NCI-H526 (cell line): Measurements from ENCODE around the gene EML4.

Experiments used
- DNase-seq, 2 experiments: peaks; one replicate each; lab custom pipeline; 2025; lab: John Stamatoyannopoulos, UW

EML4 gene

GRCh38 chr2:42225573-42225972 is 56.4 kb downstream of the EML4 start:
- no peak for DNase-seq

- no peak for DNase-seq
Measured at GRCh38 chr2:42227491-42227890, 58.3 kb downstream of the EML4 start.

DNA sequence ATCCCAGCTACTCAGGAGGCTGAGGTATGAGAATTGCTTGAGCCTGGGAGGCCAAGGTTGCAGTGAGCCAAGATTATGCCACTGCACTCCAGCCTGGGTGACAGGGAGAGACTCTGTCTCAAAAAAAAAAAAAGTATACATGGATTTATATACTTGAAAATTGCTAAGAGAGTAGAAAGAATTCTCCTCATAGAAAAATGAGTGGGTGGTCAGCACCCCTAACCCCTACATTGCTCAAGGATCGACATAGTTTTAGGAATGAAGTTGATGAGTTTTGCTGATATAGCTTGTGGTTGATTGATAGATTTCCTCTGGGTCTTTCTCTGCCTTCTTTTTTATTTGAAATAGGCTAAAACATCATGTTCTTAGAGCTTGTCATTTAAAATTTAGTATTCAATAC is 58.9 kb downstream of the EML4 start:
- no peak for DNase-seq

DNA sequence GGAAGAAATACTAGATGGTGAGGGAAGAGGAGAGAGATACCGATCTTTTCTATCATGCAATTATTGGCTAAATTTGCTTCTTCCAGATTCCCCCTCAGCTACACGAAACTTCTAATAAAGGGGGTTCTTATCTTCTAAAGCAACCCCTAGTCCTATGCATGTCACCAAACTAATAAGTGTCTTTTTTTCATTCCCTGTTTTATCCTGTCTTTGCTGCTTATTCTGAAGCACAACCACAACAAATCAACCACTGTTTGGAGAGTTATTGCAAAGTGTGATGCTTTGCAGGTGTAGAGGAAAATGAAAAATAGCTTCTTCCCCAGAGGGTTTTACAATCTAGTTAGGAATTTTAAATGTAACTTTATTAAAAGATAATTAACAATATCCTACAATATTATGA is 60.8 kb downstream of the EML4 start:
- no peak for DNase-seq

DNA sequence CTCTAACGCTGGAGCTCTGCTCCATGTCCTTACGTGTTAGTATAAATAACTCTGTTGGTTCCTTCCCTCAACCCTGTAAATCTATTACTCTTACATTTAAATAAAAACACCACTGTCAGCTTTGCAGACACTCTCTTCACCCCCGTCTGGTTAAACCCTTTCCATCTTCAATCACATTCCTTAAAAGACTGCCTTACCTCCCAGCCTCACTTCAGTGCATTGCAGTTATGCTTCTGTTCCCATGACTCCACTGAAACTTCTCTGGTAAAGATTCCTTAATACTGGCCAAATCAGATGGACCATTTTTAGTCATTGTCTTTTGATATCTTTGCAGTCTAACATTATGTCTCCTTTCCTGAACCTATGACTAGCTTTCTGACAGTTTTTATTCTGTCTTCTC is 61.7 kb downstream of the EML4 start:
- DNase-seq: no peak

GRCh38 chr2:42232024-42232423 is 62.9 kb downstream of the EML4 start:
- DNase-seq: no peak

GRCh38 chr2:42233976-42234441 is 64.9 kb downstream of the EML4 start:
- DNase-seq: peak; percentile 18 to 55

- DNase-seq: no peak
Measured at GRCh38 chr2:42236911-42237310, 67.8 kb downstream of the EML4 start.

DNA sequence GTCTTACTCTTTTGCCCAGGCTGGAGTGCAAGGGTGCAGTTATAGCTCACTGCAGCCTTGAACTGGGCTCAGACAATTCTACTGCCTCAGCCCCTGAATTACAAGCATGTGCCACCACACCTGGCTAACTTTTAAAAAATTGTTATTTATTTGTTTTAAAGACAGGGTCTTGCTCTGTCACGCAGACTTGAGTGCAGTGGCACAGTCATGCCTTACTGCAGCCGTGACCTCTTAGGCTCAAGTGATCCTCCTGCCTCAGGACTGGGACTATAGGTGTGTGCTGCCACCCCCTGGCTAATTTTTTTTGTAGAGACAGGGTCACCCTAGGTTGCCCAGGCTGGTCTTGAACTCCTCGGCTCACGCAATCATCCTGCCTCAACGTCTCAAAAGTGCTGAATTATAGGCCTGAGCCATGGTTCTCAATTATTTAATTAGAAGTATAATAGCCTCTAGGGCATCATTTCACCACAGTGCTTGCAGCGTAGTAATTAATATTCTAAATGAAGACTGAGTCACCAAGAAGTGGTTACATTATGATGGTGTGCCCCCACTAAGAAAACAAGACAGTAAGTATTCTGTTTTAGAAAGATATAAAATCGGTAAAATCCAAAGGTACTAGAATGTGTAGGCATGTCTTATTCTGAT is 69.6 kb downstream of the EML4 start:
- peak; percentile 10 to 58 for DNase-seq

- no peak for DNase-seq
Measured at GRCh38 chr2:42239289-42239661, 70.1 kb downstream of the EML4 start.

DNA sequence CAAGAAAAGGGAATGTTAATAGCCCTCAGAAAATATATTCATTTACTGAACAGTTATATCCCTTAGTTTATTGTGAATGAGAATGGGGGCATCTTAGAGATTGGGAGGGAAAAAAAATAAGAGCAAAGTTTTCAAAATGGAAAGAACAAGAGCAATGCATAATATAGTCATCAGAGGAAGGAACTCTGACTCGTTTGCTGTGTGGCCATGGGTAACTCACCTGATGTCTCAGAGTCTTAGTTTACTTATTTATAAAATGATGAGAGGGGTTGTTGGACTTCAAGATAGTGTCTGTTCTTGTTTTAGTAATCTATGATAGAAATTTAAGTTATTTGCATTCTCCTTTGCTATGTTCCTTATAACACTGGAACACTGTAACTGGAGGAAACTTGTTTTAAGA is 70.7 kb downstream of the EML4 start:
- no peak for DNase-seq

- no peak for DNase-seq
Measured at GRCh38 chr2:42241517-42241916, 72.4 kb downstream of the EML4 start.

DNA sequence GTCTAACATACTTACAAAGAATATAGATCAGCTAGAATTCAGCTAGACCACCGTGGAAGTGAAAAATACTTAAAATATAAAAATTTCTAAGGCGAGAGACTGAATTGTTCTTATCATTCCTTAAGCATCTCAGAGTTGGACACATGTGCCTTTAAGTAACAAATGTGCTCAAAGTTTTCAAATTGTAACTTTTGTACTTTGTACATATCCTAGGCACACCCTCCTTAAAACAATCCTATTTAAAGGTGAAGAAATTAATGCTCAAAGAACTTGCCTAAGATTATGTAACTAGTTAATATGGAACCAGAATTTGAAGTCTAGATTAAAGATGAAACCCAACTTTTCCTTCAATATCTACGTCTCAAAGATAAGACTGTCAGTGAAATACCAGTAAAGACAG is 74.1 kb downstream of the EML4 start:
- DNase-seq: no peak

- DNase-seq: no peak
Measured at GRCh38 chr2:42244520-42244919, 75.4 kb downstream of the EML4 start.

DNA sequence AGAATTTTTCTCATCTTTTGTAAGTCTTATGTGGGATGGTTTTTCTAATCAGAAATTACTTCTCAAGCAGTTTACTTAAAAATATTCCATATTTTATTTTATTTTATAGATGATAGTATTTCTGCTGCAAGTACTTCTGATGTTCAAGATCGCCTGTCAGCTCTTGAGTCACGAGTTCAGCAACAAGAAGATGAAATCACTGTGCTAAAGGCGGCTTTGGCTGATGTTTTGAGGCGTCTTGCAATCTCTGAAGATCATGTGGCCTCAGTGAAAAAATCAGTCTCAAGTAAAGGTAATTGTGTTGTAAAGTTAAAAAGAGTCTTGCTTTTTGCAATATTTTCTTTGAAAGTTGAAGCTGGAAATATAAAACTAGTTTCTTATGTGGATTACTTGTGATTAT is 76.2 kb downstream of the EML4 start:
- DNase-seq: no peak

DNA sequence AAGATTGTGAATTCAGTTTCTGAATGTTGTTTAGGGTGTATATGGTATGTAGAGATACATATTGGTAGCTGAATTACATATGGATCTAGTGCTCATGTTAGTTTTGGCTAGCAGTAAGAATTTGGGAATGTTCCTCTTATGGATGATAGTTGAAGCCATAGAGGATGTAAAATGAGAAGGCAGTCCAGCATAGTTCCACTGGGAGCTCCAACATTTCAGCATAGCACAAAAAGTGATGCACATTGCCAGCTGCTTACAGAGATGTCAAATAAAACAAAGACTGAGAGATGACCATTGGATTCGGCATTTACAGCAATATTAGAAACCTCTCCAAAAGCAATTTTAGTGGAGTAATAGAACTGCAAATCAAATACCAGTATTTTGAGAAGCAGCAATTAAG is 77.4 kb downstream of the EML4 start:
- no peak for DNase-seq

GRCh38 chr2:42248846-42249245 is 79.7 kb downstream of the EML4 start:
- DNase-seq: no peak

GRCh38 chr2:42249284-42249683 is 80.1 kb downstream of the EML4 start:
- no peak for DNase-seq

DNA sequence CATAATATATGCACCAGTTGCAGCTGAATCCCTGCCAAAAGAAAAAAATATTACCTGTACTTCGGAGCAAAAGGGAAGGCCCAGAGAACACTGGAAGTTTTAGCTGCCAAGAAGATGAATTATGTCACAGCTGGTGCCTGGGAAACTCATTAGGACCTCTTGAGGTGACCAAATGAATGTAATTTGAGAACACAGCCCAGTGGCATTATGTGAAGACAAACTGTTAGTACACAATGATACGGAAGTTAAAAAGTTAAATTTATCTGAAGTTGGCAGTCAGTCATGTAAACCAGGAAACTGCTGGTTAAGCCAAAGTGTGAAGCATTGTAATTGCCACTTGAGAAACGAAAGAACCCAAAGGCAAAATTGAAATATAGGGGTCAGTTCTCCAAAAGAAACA is 80.7 kb downstream of the EML4 start:
- no peak for DNase-seq

DNA sequence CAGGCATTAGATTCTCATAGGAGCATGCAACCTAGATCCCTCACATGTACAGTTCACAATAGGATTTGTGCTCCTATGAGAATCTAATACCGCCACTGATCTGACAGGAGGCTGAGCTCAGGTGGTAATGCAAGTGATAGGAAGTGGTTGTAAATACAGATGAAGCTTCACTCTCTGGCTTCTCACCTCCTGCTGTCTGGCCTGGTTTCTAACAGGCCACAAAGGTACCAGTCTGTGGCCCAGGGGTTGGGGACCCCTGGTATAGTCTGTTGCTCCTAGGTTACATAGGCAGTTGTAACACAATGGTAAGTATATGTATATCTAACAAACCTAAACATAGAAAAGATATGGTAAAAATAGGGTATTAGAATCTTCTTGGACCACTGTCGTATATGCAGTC is 81.8 kb downstream of the EML4 start:
- no peak for DNase-seq

DNA sequence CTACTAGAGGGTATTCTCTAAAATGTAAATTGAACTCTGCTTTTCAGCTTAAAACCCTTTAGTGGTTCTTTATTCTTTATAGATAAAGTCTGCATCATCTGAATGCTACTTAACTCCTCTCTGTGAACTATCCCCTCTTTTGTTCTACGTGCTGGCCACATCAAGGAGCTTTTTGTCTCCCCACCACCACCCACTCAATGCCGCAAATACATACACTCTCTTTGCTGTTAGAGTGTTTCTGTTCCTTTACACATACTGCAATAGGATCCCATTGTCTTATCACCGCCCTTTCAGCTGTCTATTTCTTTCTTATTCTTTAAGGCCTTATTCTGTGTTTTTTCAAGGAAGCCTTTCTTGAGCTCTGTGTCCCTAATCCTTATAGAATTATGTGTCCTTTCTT is 83.3 kb downstream of the EML4 start:
- DNase-seq: no peak

- no peak for DNase-seq
Measured at GRCh38 chr2:42254186-42254895, 85.2 kb downstream of the EML4 start.

DNA sequence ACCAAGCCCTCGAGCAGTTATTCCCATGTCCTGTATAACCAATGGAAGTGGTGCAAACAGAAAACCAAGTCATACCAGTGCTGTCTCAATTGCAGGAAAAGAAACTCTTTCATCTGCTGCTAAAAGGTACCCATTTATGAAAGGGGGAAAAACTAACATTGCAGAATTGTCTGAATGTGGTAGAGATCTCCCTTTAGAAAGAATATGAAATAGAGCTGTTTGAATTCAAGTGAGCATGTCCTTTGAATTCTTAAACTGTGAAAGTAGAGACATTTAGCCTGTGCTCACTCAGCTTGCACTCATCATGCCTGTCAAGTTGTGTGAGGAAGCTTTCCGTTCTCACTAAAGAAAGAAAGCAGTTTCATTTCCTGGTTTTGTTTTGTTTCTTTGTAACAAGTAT is 87.4 kb downstream of the EML4 start:
- DNase-seq: no peak
